ENCODE measurements around the gene SSR3. TPM values are rescaled to one million over a fixed set of nuclear protein-coding genes. Genes with fewer than 3 reads are reported as not detected.

SSR3 gene
- total and polyA plus RNA-seq, 2 of the 13 experiments (the other 11 are each of a cell fraction or from before 2014, with no cell fraction given) = 229 to 325 TPM

DNA sequence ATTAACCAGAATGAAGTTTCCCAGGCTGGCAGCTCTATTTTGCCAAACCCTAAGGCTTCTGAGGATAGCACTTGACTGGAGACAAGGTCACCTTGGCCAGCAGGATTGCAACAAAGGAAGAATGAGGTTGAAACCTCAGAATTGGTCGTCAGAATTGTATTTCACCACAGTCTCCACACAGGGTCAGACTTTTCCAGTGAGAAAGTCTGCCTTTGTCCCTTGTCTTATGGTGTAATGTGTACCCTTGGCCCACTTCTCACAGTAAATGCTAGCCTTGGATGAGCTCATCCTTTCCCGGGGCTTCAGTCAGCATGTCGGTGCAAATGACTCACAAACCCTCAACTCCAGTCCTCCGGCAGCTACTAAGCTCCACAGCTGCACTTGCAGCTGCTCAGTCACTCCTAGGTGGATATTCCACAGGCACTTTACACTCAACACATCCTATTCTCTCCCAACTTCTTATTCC lies 19.7 kb downstream of the SSR3 start (continued):
- TF ChIP-seq, protein P1, sequence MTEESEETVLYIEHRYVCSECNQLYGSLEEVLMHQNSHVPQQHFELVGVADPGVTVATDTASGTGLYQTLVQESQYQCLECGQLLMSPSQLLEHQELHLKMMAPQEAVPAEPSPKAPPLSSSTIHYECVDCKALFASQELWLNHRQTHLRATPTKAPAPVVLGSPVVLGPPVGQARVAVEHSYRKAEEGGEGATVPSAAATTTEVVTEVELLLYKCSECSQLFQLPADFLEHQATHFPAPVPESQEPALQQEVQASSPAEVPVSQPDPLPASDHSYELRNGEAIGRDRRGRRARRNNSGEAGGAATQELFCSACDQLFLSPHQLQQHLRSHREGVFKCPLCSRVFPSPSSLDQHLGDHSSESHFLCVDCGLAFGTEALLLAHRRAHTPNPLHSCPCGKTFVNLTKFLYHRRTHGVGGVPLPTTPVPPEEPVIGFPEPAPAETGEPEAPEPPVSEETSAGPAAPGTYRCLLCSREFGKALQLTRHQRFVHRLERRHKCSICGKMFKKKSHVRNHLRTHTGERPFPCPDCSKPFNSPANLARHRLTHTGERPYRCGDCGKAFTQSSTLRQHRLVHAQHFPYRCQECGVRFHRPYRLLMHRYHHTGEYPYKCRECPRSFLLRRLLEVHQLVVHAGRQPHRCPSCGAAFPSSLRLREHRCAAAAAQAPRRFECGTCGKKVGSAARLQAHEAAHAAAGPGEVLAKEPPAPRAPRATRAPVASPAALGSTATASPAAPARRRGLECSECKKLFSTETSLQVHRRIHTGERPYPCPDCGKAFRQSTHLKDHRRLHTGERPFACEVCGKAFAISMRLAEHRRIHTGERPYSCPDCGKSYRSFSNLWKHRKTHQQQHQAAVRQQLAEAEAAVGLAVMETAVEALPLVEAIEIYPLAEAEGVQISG (CRISPR knock-in tag; IDR thresholded peaks at IDR 0.05) = no peak
- TF ChIP-seq NFRKB (IDR thresholded peaks at IDR 0.05) (no peak), STAG1 (CRISPR knock-in tag; IDR thresholded peaks at IDR 0.05) (peak; percentile 57), KLF6 (CRISPR knock-in tag; IDR thresholded peaks at IDR 0.05) (peak; percentile 46; the same call in 1 of the 2 replicates), GATAD2A (CRISPR knock-in tag; IDR thresholded peaks at IDR 0.05) (peak; percentile 88), SPEN (CRISPR knock-in tag; IDR thresholded peaks at IDR 0.05; ENCODE audit: low read depth) (peak; percentile 47; the same call in 1 of the 2 replicates), MED1 (CRISPR knock-in tag; IDR thresholded peaks at IDR 0.05) (peak; percentile 70), MIER2 (CRISPR knock-in tag; IDR thresholded peaks at IDR 0.05) (0 out of 2 replicates have a peak, but pooled peaks have one; percentile 29), ZNF747 (CRISPR knock-in tag; IDR thresholded peaks at IDR 0.05; ENCODE audit: borderline replicate concordance) (peak; percentile 34; the same call in 1 of the 2 replicates), POLR2AphosphoS5 (IDR thresholded peaks at IDR 0.05; ENCODE audit: low read depth, low read length) (no peak; the same call in 1 of the 2 replicates), IRF2 (CRISPR knock-in tag; IDR thresholded peaks at IDR 0.05) (peak; percentile 42; the same call in 1 of the 2 replicates), EP300 (IDR thresholded peaks at IDR 0.05; ENCODE audit: low read depth in 2 of 2, low read length in 2 of 2) (peak; percentile 34 to 49; a peak in 3 of 4 replicates), EP300 (CRISPR knock-in tag; IDR thresholded peaks at IDR 0.05; ENCODE audit: borderline replicate concordance) (peak; percentile 44; the same call in 1 of the 2 replicates), PHF20 (CRISPR knock-in tag; IDR thresholded peaks at IDR 0.05) (no peak), SIN3B (IDR thresholded peaks at IDR 0.05; ENCODE audit: low read length) (peak; percentile 43; the same call in 1 of the 2 replicates), ZNF24 (IDR thresholded peaks at IDR 0.05) (no peak)
- TF ChIP-seq, protein P2, sequence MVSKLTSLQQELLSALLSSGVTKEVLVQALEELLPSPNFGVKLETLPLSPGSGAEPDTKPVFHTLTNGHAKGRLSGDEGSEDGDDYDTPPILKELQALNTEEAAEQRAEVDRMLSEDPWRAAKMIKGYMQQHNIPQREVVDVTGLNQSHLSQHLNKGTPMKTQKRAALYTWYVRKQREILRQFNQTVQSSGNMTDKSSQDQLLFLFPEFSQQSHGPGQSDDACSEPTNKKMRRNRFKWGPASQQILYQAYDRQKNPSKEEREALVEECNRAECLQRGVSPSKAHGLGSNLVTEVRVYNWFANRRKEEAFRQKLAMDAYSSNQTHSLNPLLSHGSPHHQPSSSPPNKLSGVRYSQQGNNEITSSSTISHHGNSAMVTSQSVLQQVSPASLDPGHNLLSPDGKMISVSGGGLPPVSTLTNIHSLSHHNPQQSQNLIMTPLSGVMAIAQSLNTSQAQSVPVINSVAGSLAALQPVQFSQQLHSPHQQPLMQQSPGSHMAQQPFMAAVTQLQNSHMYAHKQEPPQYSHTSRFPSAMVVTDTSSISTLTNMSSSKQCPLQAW (CRISPR knock-in tag; IDR thresholded peaks at IDR 0.05) = peak; percentile 72
- TF ChIP-seq, protein P3, sequence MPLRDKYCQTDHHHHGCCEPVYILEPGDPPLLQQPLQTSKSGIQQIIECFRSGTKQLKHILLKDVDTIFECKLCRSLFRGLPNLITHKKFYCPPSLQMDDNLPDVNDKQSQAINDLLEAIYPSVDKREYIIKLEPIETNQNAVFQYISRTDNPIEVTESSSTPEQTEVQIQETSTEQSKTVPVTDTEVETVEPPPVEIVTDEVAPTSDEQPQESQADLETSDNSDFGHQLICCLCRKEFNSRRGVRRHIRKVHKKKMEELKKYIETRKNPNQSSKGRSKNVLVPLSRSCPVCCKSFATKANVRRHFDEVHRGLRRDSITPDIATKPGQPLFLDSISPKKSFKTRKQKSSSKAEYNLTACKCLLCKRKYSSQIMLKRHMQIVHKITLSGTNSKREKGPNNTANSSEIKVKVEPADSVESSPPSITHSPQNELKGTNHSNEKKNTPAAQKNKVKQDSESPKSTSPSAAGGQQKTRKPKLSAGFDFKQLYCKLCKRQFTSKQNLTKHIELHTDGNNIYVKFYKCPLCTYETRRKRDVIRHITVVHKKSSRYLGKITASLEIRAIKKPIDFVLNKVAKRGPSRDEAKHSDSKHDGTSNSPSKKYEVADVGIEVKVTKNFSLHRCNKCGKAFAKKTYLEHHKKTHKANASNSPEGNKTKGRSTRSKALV (CRISPR knock-in tag; IDR thresholded peaks at IDR 0.05) = peak; percentile 41; the same call in 1 of the 2 replicates
- TF ChIP-seq, protein P4, sequence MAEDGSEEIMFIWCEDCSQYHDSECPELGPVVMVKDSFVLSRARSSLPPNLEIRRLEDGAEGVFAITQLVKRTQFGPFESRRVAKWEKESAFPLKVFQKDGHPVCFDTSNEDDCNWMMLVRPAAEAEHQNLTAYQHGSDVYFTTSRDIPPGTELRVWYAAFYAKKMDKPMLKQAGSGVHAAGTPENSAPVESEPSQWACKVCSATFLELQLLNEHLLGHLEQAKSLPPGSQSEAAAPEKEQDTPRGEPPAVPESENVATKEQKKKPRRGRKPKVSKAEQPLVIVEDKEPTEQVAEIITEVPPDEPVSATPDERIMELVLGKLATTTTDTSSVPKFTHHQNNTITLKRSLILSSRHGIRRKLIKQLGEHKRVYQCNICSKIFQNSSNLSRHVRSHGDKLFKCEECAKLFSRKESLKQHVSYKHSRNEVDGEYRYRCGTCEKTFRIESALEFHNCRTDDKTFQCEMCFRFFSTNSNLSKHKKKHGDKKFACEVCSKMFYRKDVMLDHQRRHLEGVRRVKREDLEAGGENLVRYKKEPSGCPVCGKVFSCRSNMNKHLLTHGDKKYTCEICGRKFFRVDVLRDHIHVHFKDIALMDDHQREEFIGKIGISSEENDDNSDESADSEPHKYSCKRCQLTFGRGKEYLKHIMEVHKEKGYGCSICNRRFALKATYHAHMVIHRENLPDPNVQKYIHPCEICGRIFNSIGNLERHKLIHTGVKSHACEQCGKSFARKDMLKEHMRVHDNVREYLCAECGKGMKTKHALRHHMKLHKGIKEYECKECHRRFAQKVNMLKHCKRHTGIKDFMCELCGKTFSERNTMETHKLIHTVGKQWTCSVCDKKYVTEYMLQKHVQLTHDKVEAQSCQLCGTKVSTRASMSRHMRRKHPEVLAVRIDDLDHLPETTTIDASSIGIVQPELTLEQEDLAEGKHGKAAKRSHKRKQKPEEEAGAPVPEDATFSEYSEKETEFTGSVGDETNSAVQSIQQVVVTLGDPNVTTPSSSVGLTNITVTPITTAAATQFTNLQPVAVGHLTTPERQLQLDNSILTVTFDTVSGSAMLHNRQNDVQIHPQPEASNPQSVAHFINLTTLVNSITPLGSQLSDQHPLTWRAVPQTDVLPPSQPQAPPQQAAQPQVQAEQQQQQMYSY (CRISPR knock-in tag; IDR thresholded peaks at IDR 0.05) = 0 out of 2 replicates have a peak, but pooled peaks have one; percentile 12
- TF ChIP-seq, protein P5, sequence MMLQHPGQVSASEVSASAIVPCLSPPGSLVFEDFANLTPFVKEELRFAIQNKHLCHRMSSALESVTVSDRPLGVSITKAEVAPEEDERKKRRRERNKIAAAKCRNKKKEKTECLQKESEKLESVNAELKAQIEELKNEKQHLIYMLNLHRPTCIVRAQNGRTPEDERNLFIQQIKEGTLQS (CRISPR knock-in tag; IDR thresholded peaks at IDR 0.05) = peak; percentile 90
